Body of pancreas (tissue), 4 donors: Measurements from ENCODE around the gene NLGN1.

Experiments
- CTCF ChIP-seq, 7 experiments: fragments of 450-650 bp in 4 of 7; fragments of 200-600 bp in 3 of 7; sonication (generic) in 3 of 7; IDR thresholded peaks; one replicate each; pipeline ENCODE4 v1.5.1; 2016 to 2019; ENCODE audit warnings: antibody characterized with exemption in 7 of 7
- POLR2A ChIP-seq, 3 donors: fragments of 450-650 bp; IDR thresholded peaks; one replicate each; pipeline ENCODE4 v1.6.1; 2016; ENCODE audit warnings: antibody characterized with exemption in 3 of 3, mild to moderate bottlenecking in 2 of 3

- TF ChIP-seq CTCF (IDR thresholded peaks at IDR 0.05): no peak
- TF ChIP-seq POLR2A (IDR thresholded peaks at IDR 0.05): no peak
Measured at GRCh38 chr3:174318181-174318580, 920.6 kb downstream of the NLGN1 start.
